AG08396 (cell line): ENCODE data around the gene SEC14L5.

Experiments used
- DNase-seq: peaks from one replicate; pipeline ENCODE4 v3.0.0; 2012; ENCODE audit warnings: low spot score, mixed read lengths

The SEC14L5 gene

DNA sequence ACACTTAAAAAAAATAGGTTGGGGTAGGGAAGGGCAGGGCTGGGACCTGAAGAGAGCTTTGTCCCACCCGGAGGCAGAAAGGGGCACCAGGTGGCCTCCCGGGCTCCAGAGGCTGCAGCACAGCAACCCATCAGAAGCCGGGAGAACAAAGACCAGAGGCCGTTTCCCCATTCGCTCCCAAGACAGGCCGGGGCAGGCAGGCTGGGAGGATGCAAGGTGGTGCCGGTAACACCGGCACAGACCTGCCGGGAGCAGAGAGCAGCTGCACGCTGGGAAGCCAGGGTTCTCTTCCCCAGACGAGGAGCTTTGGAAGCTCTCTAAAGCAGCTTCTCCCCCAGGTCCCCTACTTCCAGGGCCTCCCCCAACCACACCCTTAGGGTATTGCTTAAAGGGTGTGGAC is 26.7 kb upstream of the SEC14L5 start:
- no peak for DNase-seq

GRCh38 chr16:4933433-4933832 is 24.7 kb upstream of the SEC14L5 start:
- no peak for DNase-seq

GRCh38 chr16:4933871-4934395 is 24.2 kb upstream of the SEC14L5 start:
- DNase-seq, result no peak

DNA sequence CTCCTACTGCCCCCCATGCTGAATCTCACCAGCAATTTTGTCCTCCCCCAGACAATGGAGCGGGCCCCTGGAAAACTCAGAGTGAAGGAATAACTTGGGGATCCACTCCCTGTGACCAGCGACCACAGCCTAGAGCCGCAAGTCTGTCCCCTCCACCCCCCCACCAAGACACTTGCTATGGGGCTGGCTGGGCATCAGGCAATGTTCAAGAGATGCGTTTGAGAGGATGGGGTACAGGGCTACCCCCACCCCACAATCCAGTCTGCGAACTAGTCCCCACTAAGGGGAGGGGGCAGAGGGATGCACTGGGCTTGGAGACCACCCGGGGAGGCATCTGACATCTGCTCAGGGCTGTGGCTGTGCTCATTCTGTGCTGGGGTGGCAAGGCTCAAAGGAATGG is 23.5 kb upstream of the SEC14L5 start:
- DNase-seq, result no peak

DNA sequence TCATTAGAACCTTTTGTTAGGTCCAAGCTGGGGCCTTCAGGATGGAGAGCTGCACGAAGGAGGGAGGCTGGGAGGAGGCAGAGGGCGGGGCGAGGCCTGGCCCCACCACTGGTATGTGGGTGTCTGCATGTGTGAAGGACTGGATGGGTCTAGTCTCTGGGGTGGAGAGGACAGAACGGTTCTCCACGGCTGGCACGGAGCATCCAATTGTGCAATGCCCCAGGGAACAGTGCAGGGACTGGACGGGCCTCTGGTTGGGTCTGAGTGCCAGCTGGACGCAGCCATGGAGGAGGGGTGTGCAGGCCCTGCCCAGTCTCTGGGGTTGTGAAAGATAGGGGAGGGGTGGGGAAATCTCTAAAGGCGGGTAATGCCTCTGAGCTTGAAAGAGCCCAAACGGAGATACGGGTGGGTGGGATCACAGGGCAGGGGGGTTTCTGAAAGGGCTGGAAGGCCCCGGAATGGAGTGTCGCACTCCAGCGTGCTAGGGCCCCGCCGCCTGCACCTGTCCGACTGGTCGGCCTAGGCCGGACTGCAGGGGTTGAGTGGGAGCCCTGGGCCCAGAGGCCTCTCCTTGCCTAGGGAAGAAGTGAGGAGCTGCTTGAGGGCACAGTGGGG is 22.8 kb upstream of the SEC14L5 start:
- peak; percentile 64 for DNase-seq

GRCh38 chr16:4936181-4936990 is 21.7 kb upstream of the SEC14L5 start:
- DNase-seq, result peak; percentile 31

GRCh38 chr16:4936991-4937781 is 20.9 kb upstream of the SEC14L5 start, which contains the start of gene PPL:
TSS of gene PPL (minus strand) at chr16:4937148. CDS start at chr16:4937045, 103 bp downstream.
- no peak for DNase-seq

- DNase-seq, result no peak
Measured at GRCh38 chr16:4937782-4938682, 20.1 kb upstream of the SEC14L5 start.

GRCh38 chr16:4938683-4939030 is 19.5 kb upstream of the SEC14L5 start:
- no peak for DNase-seq

DNA sequence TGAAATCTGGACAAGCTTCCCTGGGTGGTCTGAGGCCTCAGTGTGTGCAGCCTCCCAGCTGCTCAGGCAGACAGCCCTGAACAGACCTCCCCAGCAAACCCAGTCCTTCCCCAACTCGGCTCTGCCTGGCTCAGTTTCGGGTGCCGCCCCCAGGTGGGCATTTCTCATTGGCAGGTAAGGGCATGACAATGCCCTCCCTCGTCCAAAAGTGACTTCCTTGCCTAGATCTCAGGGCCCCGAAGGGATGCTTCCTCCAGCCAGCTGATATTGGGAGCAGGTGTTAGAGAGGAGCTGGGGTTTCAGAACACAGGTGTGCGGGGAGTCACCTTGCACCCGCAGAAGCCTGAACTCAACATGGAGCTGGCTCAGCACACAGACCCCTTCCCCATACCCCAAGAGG is 17.4 kb upstream of the SEC14L5 start:
- DNase-seq, result no peak

DNA sequence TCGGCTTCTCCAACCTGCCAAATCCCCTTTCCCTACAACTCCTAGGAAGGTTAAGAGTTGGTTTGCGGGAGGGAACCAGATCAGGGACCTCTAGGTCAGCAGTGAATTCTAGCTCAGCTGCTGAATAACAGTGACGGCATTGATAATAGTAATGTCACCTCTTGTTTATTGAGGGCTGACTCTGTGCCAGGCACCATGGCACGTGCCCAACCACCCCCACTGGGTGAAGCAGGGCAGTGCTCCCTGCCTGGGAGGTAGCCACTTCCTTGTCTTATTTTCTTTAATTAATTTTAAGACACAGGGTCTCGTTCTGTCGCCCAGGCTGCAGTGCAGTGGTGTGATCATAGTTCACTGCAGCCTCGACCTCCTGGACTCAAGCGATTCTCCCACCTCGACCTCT is 15.6 kb upstream of the SEC14L5 start:
- no peak for DNase-seq

GRCh38 chr16:4944333-4945281 is 13.5 kb upstream of the SEC14L5 start:
- DNase-seq, result peak; percentile 91

DNA sequence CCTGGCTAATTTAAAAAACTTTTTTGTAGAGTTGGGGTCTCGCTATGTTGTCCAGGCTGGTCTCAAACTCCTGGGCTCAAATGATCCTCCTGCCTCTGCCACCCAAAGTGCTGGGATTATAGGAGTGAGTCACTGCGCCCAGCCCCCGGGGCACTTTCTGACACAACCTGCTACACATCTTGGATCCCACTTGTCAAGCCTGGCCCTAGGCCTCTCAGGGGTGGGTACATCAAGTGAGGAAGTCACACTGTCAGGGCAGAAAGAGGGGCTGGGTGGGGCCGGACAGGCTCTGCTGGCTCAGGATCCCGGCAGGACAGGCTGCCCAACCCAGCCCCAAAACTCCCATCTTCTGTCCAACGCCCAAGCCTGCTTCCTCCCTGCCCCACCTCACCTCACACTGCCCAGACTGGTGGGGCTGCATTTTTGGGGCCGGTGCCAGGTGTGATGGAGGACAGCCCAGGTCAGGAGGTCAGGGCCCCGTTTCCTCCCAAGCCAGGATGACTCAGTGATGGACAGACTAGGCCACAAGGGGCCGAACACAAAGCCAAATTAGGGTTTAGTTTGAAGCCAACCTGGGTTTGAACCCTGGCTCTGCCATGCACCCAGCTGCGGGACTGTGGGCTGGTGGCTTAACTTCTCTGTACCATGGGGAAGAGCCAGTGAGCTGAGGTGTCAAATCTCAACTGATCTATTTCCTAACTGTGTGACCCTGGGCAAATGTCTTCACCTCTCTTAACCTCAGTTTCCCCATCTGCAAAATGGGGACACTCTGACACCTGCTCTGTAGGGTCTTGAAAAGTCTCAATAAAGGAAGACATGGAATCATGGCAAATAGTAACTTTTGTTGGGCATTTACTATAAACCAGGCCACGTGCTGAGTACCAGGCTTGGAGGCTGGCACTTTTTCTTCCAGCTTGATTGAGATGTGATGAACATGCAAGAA is 12.3 kb upstream of the SEC14L5 start:
- no peak for DNase-seq

GRCh38 chr16:4946917-4947316 is 11.2 kb upstream of the SEC14L5 start:
- DNase-seq, result no peak

- no peak for DNase-seq
Measured at GRCh38 chr16:4947722-4948503, 10.2 kb upstream of the SEC14L5 start.

- no peak for DNase-seq
Measured at GRCh38 chr16:4948903-4949766, 9.0 kb upstream of the SEC14L5 start.

DNA sequence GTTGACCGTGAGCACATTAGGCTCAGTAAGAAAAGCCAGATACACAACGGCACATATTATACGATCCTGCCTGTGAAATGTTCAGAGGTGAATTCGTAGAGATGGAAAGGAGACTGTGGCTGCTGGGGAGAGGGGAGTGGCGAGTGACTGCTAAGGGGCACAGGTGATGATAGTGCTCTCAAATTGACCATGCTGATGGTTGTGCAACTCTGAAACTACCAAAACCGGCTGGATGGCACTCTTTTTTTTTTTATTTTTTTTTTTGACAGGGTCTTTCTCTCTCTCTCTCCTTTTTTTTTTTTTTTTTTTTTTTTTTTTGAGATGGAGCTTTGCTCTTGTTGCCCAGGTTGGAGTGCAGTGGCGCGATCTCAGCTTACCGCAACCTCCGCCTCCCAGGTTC is 8.1 kb upstream of the SEC14L5 start:
- no peak for DNase-seq
